H9 (cell line): ENCODE measurements around the gene SIN3B. TPM values are rescaled to one million over a fixed set of nuclear protein-coding genes. Genes with fewer than 3 reads are reported as not detected.

Experiments
- DNase-seq: peaks from one replicate; pipeline ENCODE4 v3.0.0-alpha.2; 2017
- H2AFZ ChIP-seq: one replicate; pipeline ENCODE4 v1.6.1; 2013; ENCODE audit warnings: mild to moderate bottlenecking, low read length, control low read depth, moderate library complexity
- H2AK5ac ChIP-seq: 2 replicates; pipeline ENCODE4 v1.6.1; 2013; ENCODE audit warnings: low read length, control low read depth, mixed read lengths; ENCODE audit not compliant: insufficient read length
- H2BK120ac ChIP-seq: one replicate; pipeline ENCODE4 v1.6.1; 2013; ENCODE audit warnings: low read depth, mild to moderate bottlenecking, low read length, control low read depth, inconsistent platforms; ENCODE audit not compliant: poor library complexity, severe bottlenecking
- H2BK12ac ChIP-seq: 2 replicates; pipeline ENCODE4 v1.6.1; 2013; ENCODE audit warnings: low read length, control low read depth, mixed read lengths, low read depth; ENCODE audit not compliant: insufficient read length
- H2BK15ac ChIP-seq: 2 replicates; pipeline ENCODE4 v1.6.1; 2013; ENCODE audit warnings: low read depth, low read length, control low read depth
- H2BK20ac ChIP-seq: one replicate; pipeline ENCODE4 v1.6.1; 2013; ENCODE audit warnings: low read depth, mild to moderate bottlenecking, low read length, control low read depth, inconsistent platforms; ENCODE audit not compliant: poor library complexity, severe bottlenecking
- H2BK5ac ChIP-seq: 2 replicates; pipeline ENCODE4 v1.6.1; 2013; ENCODE audit warnings: low read length, control low read depth, mixed read lengths; ENCODE audit not compliant: insufficient read length
- H3K14ac ChIP-seq: 2 replicates; pipeline ENCODE4 v1.6.1; 2013; ENCODE audit warnings: low read length, control low read depth; ENCODE audit not compliant: insufficient read depth
- H3K18ac ChIP-seq: 2 replicates; pipeline ENCODE4 v1.6.1; 2013; ENCODE audit warnings: low read depth, mild to moderate bottlenecking, mixed read lengths, low read length, control low read depth; ENCODE audit not compliant: insufficient read length
- H3K23ac ChIP-seq: 2 replicates; pipeline ENCODE4 v1.6.1; 2013; ENCODE audit warnings: low read length, control low read depth, mixed read lengths, low read depth; ENCODE audit not compliant: insufficient read length
- H3K23me2 ChIP-seq: 2 replicates; pipeline ENCODE4 v1.6.1; 2013; ENCODE audit warnings: low read depth, mild to moderate bottlenecking, mixed read lengths, low read length, control low read depth; ENCODE audit not compliant: insufficient read length, poor library complexity, severe bottlenecking
- H3K27ac ChIP-seq: 2 replicates; pipeline ENCODE4 v1.5.1; 2013; ENCODE audit warnings: low read length, control low read depth, mixed read lengths, low read depth; ENCODE audit not compliant: insufficient read length
- H3K27me3 ChIP-seq: 2 replicates; pipeline ENCODE4 v1.6.1; 2013; ENCODE audit warnings: low read length, control low read depth, inconsistent platforms; ENCODE audit not compliant: insufficient read depth
- H3K4ac ChIP-seq: 2 replicates; pipeline ENCODE4 v1.6.1; 2013; ENCODE audit warnings: low read depth, mild to moderate bottlenecking, control low read depth, inconsistent platforms, low read length, moderate library complexity
- H3K4me1 ChIP-seq: 2 replicates; pipeline ENCODE4 v1.6.1; 2013; ENCODE audit warnings: low read length, control low read depth, inconsistent platforms; ENCODE audit not compliant: insufficient read depth
- H3K4me2 ChIP-seq: 2 replicates; pipeline ENCODE4 v1.6.1; 2013; ENCODE audit warnings: low read length, control low read depth, mixed read lengths; ENCODE audit not compliant: insufficient read length, insufficient read depth
- H3K56ac ChIP-seq: 2 replicates; pipeline ENCODE4 v1.6.1; 2013; ENCODE audit warnings: low read depth, mild to moderate bottlenecking, mixed read lengths, low read length, control low read depth; ENCODE audit not compliant: insufficient read length
- H3K79me1 ChIP-seq: 2 replicates; pipeline ENCODE4 v1.6.1; 2013; ENCODE audit warnings: low read depth, mild to moderate bottlenecking, moderate library complexity, low read length, control low read depth, inconsistent platforms; ENCODE audit not compliant: insufficient read depth, poor library complexity, severe bottlenecking
- H3K79me2 ChIP-seq: 2 replicates; pipeline ENCODE4 v1.6.1; 2013; ENCODE audit warnings: low read length, control low read depth, inconsistent platforms; ENCODE audit not compliant: insufficient read depth
- H3K9ac ChIP-seq: 2 replicates; pipeline ENCODE4 v1.6.1; 2013; ENCODE audit warnings: low read length, control low read depth, mixed read lengths; ENCODE audit not compliant: insufficient read length; ENCODE audit errors: extremely low read depth
- H3K9me3 ChIP-seq: one replicate; pipeline ENCODE4 v1.6.1; 2013; ENCODE audit warnings: low read depth, low read length, inconsistent platforms; ENCODE audit not compliant: control insufficient read depth
- H3T11ph ChIP-seq: one replicate; pipeline ENCODE4 v1.6.1; 2013; ENCODE audit warnings: mild to moderate bottlenecking, low read length, control low read depth, inconsistent platforms
- H4K20me1 ChIP-seq: one replicate; pipeline ENCODE4 v1.6.1; 2013; ENCODE audit not compliant: control insufficient read depth, insufficient read length, insufficient read depth
- H4K5ac ChIP-seq: 2 replicates; pipeline ENCODE4 v1.6.1; 2013; ENCODE audit warnings: low read depth, mild to moderate bottlenecking, mixed read lengths, low read length, control low read depth; ENCODE audit not compliant: insufficient read length
- H4K8ac ChIP-seq: replicated peaks from 2 replicates; pipeline ENCODE4 v1.6.1; 2013; ENCODE audit warnings: low read length, control low read depth, mixed read lengths, low read depth; ENCODE audit not compliant: insufficient read length
- H4K91ac ChIP-seq: 2 replicates; pipeline ENCODE4 v1.6.1; 2013; ENCODE audit warnings: low read depth, mild to moderate bottlenecking, moderate library complexity, mixed read lengths, low read length, control low read depth; ENCODE audit not compliant: insufficient read length
- H3K27ac Mint-ChIP-seq, 3 experiments: 2 replicates in 2 of 3; 3 replicates in 1 of 3; pipeline ENCODE4 v1.8.0; 2020 to 2021; ENCODE audit warnings: mixed read lengths in 3 of 3, mild to moderate bottlenecking in 1 of 3, moderate library complexity in 1 of 3
- H3K27me3 Mint-ChIP-seq: 2 replicates; pipeline ENCODE4 v1.8.0; 2021; ENCODE audit warnings: low read depth, mild to moderate bottlenecking, moderate library complexity, mixed read lengths
- H3K36me3 Mint-ChIP-seq, 3 experiments: 2 replicates in 2 of 3; 3 replicates in 1 of 3; pipeline ENCODE4 v1.8.0; 2020 to 2021; ENCODE audit warnings: low read depth in 3 of 3, mixed read lengths in 3 of 3; ENCODE audit not compliant: insufficient read depth in 1 of 3
- H3K4me1 Mint-ChIP-seq, 2 experiments: 2 replicates each; pipeline ENCODE4 v1.8.0; 2020; ENCODE audit warnings: mixed read lengths in 2 of 2
- H3K4me3 Mint-ChIP-seq, 2 experiments: 2 replicates in 1 of 2; 3 replicates in 1 of 2; pipeline ENCODE4 v1.8.0; 2020 to 2021; ENCODE audit warnings: mild to moderate bottlenecking in 2 of 2, mixed read lengths in 2 of 2, moderate library complexity in 1 of 2
- H3K9me3 Mint-ChIP-seq, 2 experiments: 2 replicates in 1 of 2; 3 replicates in 1 of 2; pipeline ENCODE4 v1.8.0; 2020; ENCODE audit warnings: mild to moderate bottlenecking in 2 of 2, mixed read lengths in 2 of 2, moderate library complexity in 1 of 2
- WGBS: extraction: QIAGEN DNeasy Blood & Tissue Kit; methylation state at CpG from one replicate; pipeline ENCODE4 v1.1.7; 2013; ENCODE audit warnings: missing lambda C conversion rate, low lambda C conversion rate, mixed read lengths; ENCODE audit not compliant: insufficient read length; ENCODE audit errors: extremely low coverage; 5-methylcytosine and 5-hydroxymethylcytosine counted together
- total RNA-seq: library from RNA; stranded (reverse); gene quantifications from 2 replicates; pipeline ENCODE4 v1.2.1, GENCODE V29; 2021
- TF ChIP-seq, protein P1 (sequence below): fragments of 200-600 bp; sonication (generic); conservative IDR thresholded peaks from 3 replicates; pipeline ENCODE4 v1.8.0; 2021; ENCODE audit warnings: antibody characterized with exemption, mild to moderate bottlenecking

The SIN3B gene
- total RNA-seq, 1 experiment from 2014 or later = 72.7 TPM

GRCh38 chr19:16915734-16916133 is 86.5 kb downstream of the SIN3B start:
- Histone ChIP-seq H2BK15ac (no peak overlapping the region), H3K56ac (no peak overlapping the region), H3K23me2 (no peaks in the 10 kb centered on the region), H4K20me1 (no peaks in the 10 kb centered on the region), H2BK12ac (no peak overlapping the region), H2BK120ac (no peak overlapping the region), H3K4me1 (no peaks in the 10 kb centered on the region), H3K9me3 (peaks cover 7% of the 10 kb centered on the region), H3K18ac (no peak overlapping the region), H3K9ac (no peak overlapping the region), H2AFZ (no peak overlapping the region), H3K23ac (no peak overlapping the region), H4K5ac (no peak overlapping the region), H3K27me3 (no peaks in the 10 kb centered on the region), H2BK20ac (no peak overlapping the region), H3T11ph (no peak overlapping the region), H3K79me2 (no peaks in the 10 kb centered on the region), H4K8ac (no peak overlapping the region), H3K14ac (no peak overlapping the region), H3K27ac (no peak overlapping the region), H2BK5ac (no peak overlapping the region), H3K4me2 (no peak overlapping the region), H4K91ac (no peak overlapping the region), H2AK5ac (no peak overlapping the region), H3K4ac (no peak overlapping the region), H3K79me1 (no peaks in the 10 kb centered on the region)
- WGBS = no CpG with 5 or more reads among the region's 3 CpGs
- H3K9me3 Mint-ChIP-seq = peaks cover 30 to 39% of the 10 kb centered on the region in 2 experiments
- peaks cover 16 to 33% (median 25%) of the 10 kb centered on the region in 3 experiments for H3K36me3 Mint-ChIP-seq
- peaks cover 5% of the 10 kb centered on the region for H3K27me3 Mint-ChIP-seq
- DNase-seq = no peak
- no peak overlapping the region for H3K27ac Mint-ChIP-seq
- H3K4me1 Mint-ChIP-seq = no peaks in the 10 kb centered on the region
- no peak overlapping the region for H3K4me3 Mint-ChIP-seq
- TF ChIP-seq, protein P1, sequence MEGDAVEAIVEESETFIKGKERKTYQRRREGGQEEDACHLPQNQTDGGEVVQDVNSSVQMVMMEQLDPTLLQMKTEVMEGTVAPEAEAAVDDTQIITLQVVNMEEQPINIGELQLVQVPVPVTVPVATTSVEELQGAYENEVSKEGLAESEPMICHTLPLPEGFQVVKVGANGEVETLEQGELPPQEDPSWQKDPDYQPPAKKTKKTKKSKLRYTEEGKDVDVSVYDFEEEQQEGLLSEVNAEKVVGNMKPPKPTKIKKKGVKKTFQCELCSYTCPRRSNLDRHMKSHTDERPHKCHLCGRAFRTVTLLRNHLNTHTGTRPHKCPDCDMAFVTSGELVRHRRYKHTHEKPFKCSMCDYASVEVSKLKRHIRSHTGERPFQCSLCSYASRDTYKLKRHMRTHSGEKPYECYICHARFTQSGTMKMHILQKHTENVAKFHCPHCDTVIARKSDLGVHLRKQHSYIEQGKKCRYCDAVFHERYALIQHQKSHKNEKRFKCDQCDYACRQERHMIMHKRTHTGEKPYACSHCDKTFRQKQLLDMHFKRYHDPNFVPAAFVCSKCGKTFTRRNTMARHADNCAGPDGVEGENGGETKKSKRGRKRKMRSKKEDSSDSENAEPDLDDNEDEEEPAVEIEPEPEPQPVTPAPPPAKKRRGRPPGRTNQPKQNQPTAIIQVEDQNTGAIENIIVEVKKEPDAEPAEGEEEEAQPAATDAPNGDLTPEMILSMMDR = no peak
